GM18498 (cell line): Measurements from ENCODE around the gene LMO1.

Experiments used
- ATAC-seq: cut with Tn5 transposase; IDR thresholded peaks from one replicate; pipeline ENCODE4 v1.9.1; 2021; ENCODE audit warnings: mild to moderate bottlenecking, moderate library complexity; ENCODE audit not compliant: unreplicated experiment

LMO1 gene

GRCh38 chr11:8288824-8289491 lies 25.3 kb upstream of the LMO1 start:
- ATAC-seq = no peak

GRCh38 chr11:8288166-8288772 lies 24.6 kb upstream of the LMO1 start:
- no peak for ATAC-seq

GRCh38 chr11:8287703-8288102 lies 24.0 kb upstream of the LMO1 start:
- no peak for ATAC-seq

- no peak for ATAC-seq
These were observed 23.6 kb upstream of the LMO1 start for GRCh38 chr11:8287297-8287696.

GRCh38 chr11:8286886-8287285 lies 23.2 kb upstream of the LMO1 start:
- no peak for ATAC-seq

GRCh38 chr11:8285796-8286195 lies 22.1 kb upstream of the LMO1 start:
- no peak for ATAC-seq

GRCh38 chr11:8285228-8285627 lies 21.6 kb upstream of the LMO1 start:
- no peak for ATAC-seq

GRCh38 chr11:8283465-8284230 lies 20.0 kb upstream of the LMO1 start:
- no peak for ATAC-seq

- ATAC-seq = no peak
These were observed 19.4 kb upstream of the LMO1 start for GRCh38 chr11:8283100-8283464.

GRCh38 chr11:8282631-8283030 lies 19.0 kb upstream of the LMO1 start:
- no peak for ATAC-seq

GRCh38 chr11:8281266-8281665 lies 17.6 kb upstream of the LMO1 start:
- no peak for ATAC-seq

GRCh38 chr11:8277691-8278090 lies 14.0 kb upstream of the LMO1 start:
- no peak for ATAC-seq

- no peak for ATAC-seq
These were observed 12.8 kb upstream of the LMO1 start for GRCh38 chr11:8276528-8276927.

- no peak for ATAC-seq
These were observed 9.6 kb upstream of the LMO1 start for GRCh38 chr11:8273287-8273686.

GRCh38 chr11:8271106-8271886 lies 7.6 kb upstream of the LMO1 start:
- no peak for ATAC-seq

GRCh38 chr11:8269636-8270035 lies 6.0 kb upstream of the LMO1 start:
- no peak for ATAC-seq

- ATAC-seq = no peak
These were observed 5.1 kb upstream of the LMO1 start for GRCh38 chr11:8268530-8269400.

GRCh38 chr11:8267831-8268529 lies 4.3 kb upstream of the LMO1 start:
- ATAC-seq = no peak

- ATAC-seq = no peak
These were observed 3.6 kb upstream of the LMO1 start for GRCh38 chr11:8267280-8267679.
